ENCODE measurements around the gene UBE2V1.

Gene UBE2V1

GRCh38 chr20:50098259-50098658 lies 14.7 kb downstream of the UBE2V1 start:
- no peak overlapping the region for H3K9ac ChIP-seq (ENCODE audit: low read depth in 1 of 2, low read length in 2 of 2)
- H3K9me3 ChIP-seq (ENCODE audit: control insufficient read depth in 2 of 2, low read length in 2 of 2), result no peaks in the 10 kb centered on the region
- no peak overlapping the region for H3K4me3 ChIP-seq (ENCODE audit: low read length in 2 of 2)
- H3K36me3 ChIP-seq (ENCODE audit: control insufficient read depth in 2 of 2, insufficient read depth in 2 of 2, low read length in 2 of 2), result peaks cover 20 to 26% of the 10 kb centered on the region in 2 donors
- H3K27ac ChIP-seq (ENCODE audit: low read depth in 2 of 2, low read length in 2 of 2), result no peak overlapping the region
- peaks cover 4 to 15% of the 10 kb centered on the region in 2 donors for H3K4me1 ChIP-seq (ENCODE audit: control insufficient read depth in 2 of 2, insufficient read depth in 2 of 2, low read length in 2 of 2)
- H3K27me3 ChIP-seq (ENCODE audit: control insufficient read depth in 2 of 2, insufficient read depth in 2 of 2, low read length in 2 of 2), result no peaks in the 10 kb centered on the region

- H3K27me3 ChIP-seq (ENCODE audit: control insufficient read depth in 2 of 2, insufficient read depth in 2 of 2, low read length in 2 of 2), result no peaks in the 10 kb centered on the region
- no peak overlapping the region for H3K4me3 ChIP-seq (ENCODE audit: low read length in 2 of 2)
- H3K4me1 ChIP-seq (ENCODE audit: control insufficient read depth in 2 of 2, insufficient read depth in 2 of 2, low read length in 2 of 2), result peaks cover 4 to 15% of the 10 kb centered on the region in 2 donors
- H3K27ac ChIP-seq (ENCODE audit: low read depth in 2 of 2, low read length in 2 of 2), result no peak overlapping the region
- H3K9ac ChIP-seq (ENCODE audit: low read depth in 1 of 2, low read length in 2 of 2), result no peak overlapping the region
- H3K9me3 ChIP-seq (ENCODE audit: control insufficient read depth in 2 of 2, low read length in 2 of 2), result no peaks in the 10 kb centered on the region
- H3K36me3 ChIP-seq (ENCODE audit: control insufficient read depth in 2 of 2, insufficient read depth in 2 of 2, low read length in 2 of 2), result peaks cover 20 to 26% of the 10 kb centered on the region in 2 donors
Observed at GRCh38 chr20:50097843-50098242, 15.1 kb downstream of the UBE2V1 start.

GRCh38 chr20:50096237-50096636 lies 16.7 kb downstream of the UBE2V1 start:
- H3K27ac ChIP-seq (ENCODE audit: low read depth in 2 of 2, low read length in 2 of 2), result no peak overlapping the region
- H3K4me3 ChIP-seq (ENCODE audit: low read length in 2 of 2), result no peak overlapping the region
- no peaks in the 10 kb centered on the region for H3K27me3 ChIP-seq (ENCODE audit: control insufficient read depth in 2 of 2, insufficient read depth in 2 of 2, low read length in 2 of 2)
- no peaks in the 10 kb centered on the region for H3K9me3 ChIP-seq (ENCODE audit: control insufficient read depth in 2 of 2, low read length in 2 of 2)
- H3K36me3 ChIP-seq (ENCODE audit: control insufficient read depth in 2 of 2, insufficient read depth in 2 of 2, low read length in 2 of 2), result peaks cover 22 to 26% of the 10 kb centered on the region in 2 donors
- peaks cover 0 to 12% of the 10 kb centered on the region in 2 donors for H3K4me1 ChIP-seq (ENCODE audit: control insufficient read depth in 2 of 2, insufficient read depth in 2 of 2, low read length in 2 of 2)
- H3K9ac ChIP-seq (ENCODE audit: low read depth in 1 of 2, low read length in 2 of 2), result no peak overlapping the region

GRCh38 chr20:50095476-50096078 lies 17.4 kb downstream of the UBE2V1 start:
- Histone ChIP-seq H3K4me3 (ENCODE audit: low read length in 2 of 2) (no peak overlapping the region), H3K4me1 (ENCODE audit: control insufficient read depth in 2 of 2, insufficient read depth in 2 of 2, low read length in 2 of 2) (peaks cover 0 to 9% of the 10 kb centered on the region in 2 donors), H3K27ac (ENCODE audit: low read depth in 2 of 2, low read length in 2 of 2) (no peak overlapping the region), H3K9me3 (ENCODE audit: control insufficient read depth in 2 of 2, low read length in 2 of 2) (no peaks in the 10 kb centered on the region), H3K9ac (ENCODE audit: low read depth in 1 of 2, low read length in 2 of 2) (no peak overlapping the region), H3K36me3 (ENCODE audit: control insufficient read depth in 2 of 2, insufficient read depth in 2 of 2, low read length in 2 of 2) (peaks cover 22 to 26% of the 10 kb centered on the region in 2 donors), H3K27me3 (ENCODE audit: control insufficient read depth in 2 of 2, insufficient read depth in 2 of 2, low read length in 2 of 2) (no peaks in the 10 kb centered on the region)

GRCh38 chr20:50094522-50094921 lies 18.4 kb downstream of the UBE2V1 start:
- H3K9me3 ChIP-seq (ENCODE audit: control insufficient read depth in 2 of 2, low read length in 2 of 2), result no peaks in the 10 kb centered on the region
- H3K9ac ChIP-seq (ENCODE audit: low read depth in 1 of 2, low read length in 2 of 2), result no peak overlapping the region
- H3K27me3 ChIP-seq (ENCODE audit: control insufficient read depth in 2 of 2, insufficient read depth in 2 of 2, low read length in 2 of 2), result no peaks in the 10 kb centered on the region
- H3K27ac ChIP-seq (ENCODE audit: low read depth in 2 of 2, low read length in 2 of 2), result no peak overlapping the region
- H3K36me3 ChIP-seq (ENCODE audit: control insufficient read depth in 2 of 2, insufficient read depth in 2 of 2, low read length in 2 of 2), result peaks cover 23 to 26% of the 10 kb centered on the region in 2 donors
- H3K4me1 ChIP-seq (ENCODE audit: control insufficient read depth in 2 of 2, insufficient read depth in 2 of 2, low read length in 2 of 2), result peaks cover 0 to 6% of the 10 kb centered on the region in 2 donors
- no peak overlapping the region for H3K4me3 ChIP-seq (ENCODE audit: low read length in 2 of 2)

- Histone ChIP-seq H3K27me3 (ENCODE audit: control insufficient read depth in 2 of 2, insufficient read depth in 2 of 2, low read length in 2 of 2) (no peaks in the 10 kb centered on the region), H3K27ac (ENCODE audit: low read depth in 2 of 2, low read length in 2 of 2) (no peak overlapping the region), H3K9ac (ENCODE audit: low read depth in 1 of 2, low read length in 2 of 2) (no peak overlapping the region), H3K4me3 (ENCODE audit: low read length in 2 of 2) (no peak overlapping the region), H3K9me3 (ENCODE audit: control insufficient read depth in 2 of 2, low read length in 2 of 2) (no peaks in the 10 kb centered on the region), H3K36me3 (ENCODE audit: control insufficient read depth in 2 of 2, insufficient read depth in 2 of 2, low read length in 2 of 2) (peaks cover 26 to 29% of the 10 kb centered on the region in 2 donors), H3K4me1 (ENCODE audit: control insufficient read depth in 2 of 2, insufficient read depth in 2 of 2, low read length in 2 of 2) (peaks cover 0 to 3% of the 10 kb centered on the region in 2 donors)
Observed at GRCh38 chr20:50093240-50093639, 19.7 kb downstream of the UBE2V1 start.

- no peaks in the 10 kb centered on the region for H3K4me1 ChIP-seq (ENCODE audit: control insufficient read depth in 2 of 2, insufficient read depth in 2 of 2, low read length in 2 of 2)
- no peaks in the 10 kb centered on the region for H3K9me3 ChIP-seq (ENCODE audit: control insufficient read depth in 2 of 2, low read length in 2 of 2)
- peaks cover 26 to 30% of the 10 kb centered on the region in 2 donors for H3K36me3 ChIP-seq (ENCODE audit: control insufficient read depth in 2 of 2, insufficient read depth in 2 of 2, low read length in 2 of 2)
- no peak overlapping the region for H3K4me3 ChIP-seq (ENCODE audit: low read length in 2 of 2)
- no peak overlapping the region for H3K27ac ChIP-seq (ENCODE audit: low read depth in 2 of 2, low read length in 2 of 2)
- H3K9ac ChIP-seq (ENCODE audit: low read depth in 1 of 2, low read length in 2 of 2), result no peak overlapping the region
- H3K27me3 ChIP-seq (ENCODE audit: control insufficient read depth in 2 of 2, insufficient read depth in 2 of 2, low read length in 2 of 2), result no peaks in the 10 kb centered on the region
Observed at GRCh38 chr20:50092436-50092835, 20.5 kb downstream of the UBE2V1 start.

GRCh38 chr20:50089787-50090177 lies 23.2 kb downstream of the UBE2V1 start:
- Histone ChIP-seq H3K36me3 (ENCODE audit: control insufficient read depth in 2 of 2, insufficient read depth in 2 of 2, low read length in 2 of 2) (peaks cover 10 to 18% of the 10 kb centered on the region in 2 donors), H3K4me3 (ENCODE audit: low read length in 2 of 2) (no peak overlapping the region), H3K27ac (ENCODE audit: low read depth in 2 of 2, low read length in 2 of 2) (no peak overlapping the region), H3K9ac (ENCODE audit: low read depth in 1 of 2, low read length in 2 of 2) (no peak overlapping the region), H3K27me3 (ENCODE audit: control insufficient read depth in 2 of 2, insufficient read depth in 2 of 2, low read length in 2 of 2) (no peaks in the 10 kb centered on the region), H3K4me1 (ENCODE audit: control insufficient read depth in 2 of 2, insufficient read depth in 2 of 2, low read length in 2 of 2) (peaks cover 3 to 7% of the 10 kb centered on the region in 2 donors), H3K9me3 (ENCODE audit: control insufficient read depth in 2 of 2, low read length in 2 of 2) (no peaks in the 10 kb centered on the region)

- Histone ChIP-seq H3K9me3 (ENCODE audit: control insufficient read depth in 2 of 2, low read length in 2 of 2) (no peaks in the 10 kb centered on the region), H3K27ac (ENCODE audit: low read depth in 2 of 2, low read length in 2 of 2) (no peak overlapping the region), H3K27me3 (ENCODE audit: control insufficient read depth in 2 of 2, insufficient read depth in 2 of 2, low read length in 2 of 2) (no peaks in the 10 kb centered on the region), H3K4me3 (ENCODE audit: low read length in 2 of 2) (no peak overlapping the region), H3K36me3 (ENCODE audit: control insufficient read depth in 2 of 2, insufficient read depth in 2 of 2, low read length in 2 of 2) (peaks cover 6 to 13% of the 10 kb centered on the region in 2 donors), H3K9ac (ENCODE audit: low read depth in 1 of 2, low read length in 2 of 2) (no peak overlapping the region), H3K4me1 (ENCODE audit: control insufficient read depth in 2 of 2, insufficient read depth in 2 of 2, low read length in 2 of 2) (peaks cover 3 to 7% of the 10 kb centered on the region in 2 donors)
Observed at GRCh38 chr20:50089140-50089786, 23.7 kb downstream of the UBE2V1 start.

- Histone ChIP-seq H3K36me3 (ENCODE audit: control insufficient read depth in 2 of 2, insufficient read depth in 2 of 2, low read length in 2 of 2) (peaks cover 7 to 16% of the 10 kb centered on the region in 2 donors), H3K4me1 (ENCODE audit: control insufficient read depth in 2 of 2, insufficient read depth in 2 of 2, low read length in 2 of 2) (peaks cover 3 to 7% of the 10 kb centered on the region in 2 donors), H3K9ac (ENCODE audit: low read depth in 1 of 2, low read length in 2 of 2) (no peak overlapping the region), H3K27me3 (ENCODE audit: control insufficient read depth in 2 of 2, insufficient read depth in 2 of 2, low read length in 2 of 2) (no peaks in the 10 kb centered on the region), H3K4me3 (ENCODE audit: low read length in 2 of 2) (no peak overlapping the region), H3K27ac (ENCODE audit: low read depth in 2 of 2, low read length in 2 of 2) (no peak overlapping the region), H3K9me3 (ENCODE audit: control insufficient read depth in 2 of 2, low read length in 2 of 2) (no peaks in the 10 kb centered on the region)
Observed at GRCh38 chr20:50088022-50088421, 24.9 kb downstream of the UBE2V1 start.
